Activated naive CD4-positive, alpha-beta T cell treated with anti-CD3 and anti-CD28 coated beads, Interleukin-2, amount 10 ng/mL, durations not matched to agents 5 hours and 36 hours (primary cell): ENCODE data around the gene CFL1. TPM values are rescaled to one million over a fixed set of nuclear protein-coding genes. Genes with fewer than 3 reads are reported as not detected.

Experiments
- total RNA-seq, 2 experiments: library from RNA; stranded (reverse); gene quantifications; one replicate each; pipeline ENCODE4 v1.2.3, GENCODE V29; 2021

The CFL1 gene
- total RNA-seq = 1,000 to 10,000 TPM; 1,544 to 1,547 TPM

GRCh38 chr11:65857853-65858680 lies at the start of gene CFL1:
TSS of gene CFL1 (minus strand) at chr11:65858180. CDS start at chr11:65858099, 81 bp downstream.

DNA sequence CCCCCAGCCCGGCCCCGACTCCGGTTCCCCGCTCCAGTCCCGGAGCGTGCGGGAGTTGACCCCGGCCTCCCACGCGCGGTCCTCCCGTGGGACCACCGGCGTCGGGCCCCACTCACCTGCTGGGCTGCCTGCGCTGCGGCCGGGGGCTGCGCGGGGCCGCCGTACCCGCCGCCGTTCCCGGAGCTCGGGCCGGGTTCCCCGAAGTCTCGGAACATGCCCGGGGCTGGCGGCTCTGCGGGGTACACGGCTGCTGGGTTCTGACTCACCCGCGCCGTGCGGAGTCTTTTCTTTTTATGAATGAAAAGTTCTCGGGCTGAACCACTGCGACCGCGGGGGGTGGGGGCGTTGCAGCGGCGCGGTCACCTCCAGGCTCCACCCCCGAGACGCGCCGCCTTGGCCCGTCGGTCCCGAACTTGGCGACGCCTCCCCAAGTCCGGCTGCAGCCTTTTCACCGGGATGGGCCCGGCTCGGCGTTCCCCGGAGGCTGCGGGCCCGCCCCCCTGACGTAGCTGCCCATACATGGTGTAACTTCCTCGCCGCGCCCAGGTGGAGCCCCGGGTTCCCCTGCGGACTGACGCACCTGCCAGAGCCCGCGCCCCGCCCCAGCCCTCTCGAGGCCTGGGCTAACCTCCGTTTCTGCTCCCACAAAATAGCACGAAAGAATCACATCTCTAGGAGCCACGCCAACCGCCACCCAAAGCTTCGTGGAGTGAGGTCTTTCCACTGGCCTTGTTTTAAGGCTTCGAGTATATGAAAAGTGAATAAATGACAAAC lies 42.3 kb upstream of the CFL1 start, which contains the start of gene FOSL1:
FOSL1 (minus strand) TSS at position 264 of the 774 bp plus-strand sequence; CDS start at position 215, 49 bp downstream.

GRCh38 chr11:65890324-65891218 lies 32.6 kb upstream of the CFL1 start, which contains the start of gene CCDC85B:
TSS of gene CCDC85B (plus strand) at chr11:65890673. CDS start at chr11:65890784, 111 bp downstream.

GRCh38 chr11:65888163-65888814 lies 30.3 kb upstream of the CFL1 start, which contains the start of gene FIBP:
TSS of gene FIBP (minus strand) at chr11:65888471. CDS start at chr11:65888418, 53 bp downstream.

DNA sequence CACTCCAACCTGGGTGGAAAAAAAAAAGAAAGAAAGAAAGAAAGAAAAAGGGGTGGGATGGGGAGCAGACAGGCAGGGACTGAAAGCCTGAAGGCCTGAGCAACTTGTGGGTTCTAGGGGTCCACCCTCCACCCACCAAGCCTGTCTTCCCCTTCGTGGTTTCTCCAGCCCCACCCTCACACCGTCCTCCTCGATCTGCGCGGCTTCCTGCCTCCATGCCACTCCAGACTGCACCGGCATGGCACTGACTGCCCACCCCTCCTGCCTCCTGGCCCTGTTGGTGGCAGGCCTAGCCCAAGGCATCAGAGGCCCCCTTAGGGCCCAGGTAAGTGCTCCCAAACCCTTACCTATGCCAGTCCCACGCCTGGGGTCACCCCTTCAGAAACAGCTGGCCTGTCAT lies 21.6 kb upstream of the CFL1 start, which contains the start of gene CTSW:
CTSW (plus strand) TSS at position 221 of the 400 bp plus-strand sequence; CDS start at position 239, 18 bp downstream.

GRCh38 chr11:65872586-65873317 lies 14.8 kb upstream of the CFL1 start, which contains the start of gene EFEMP2:
TSS of gene EFEMP2 (minus strand) at chr11:65872800. CDS start at chr11:65872354, 446 bp downstream.

DNA sequence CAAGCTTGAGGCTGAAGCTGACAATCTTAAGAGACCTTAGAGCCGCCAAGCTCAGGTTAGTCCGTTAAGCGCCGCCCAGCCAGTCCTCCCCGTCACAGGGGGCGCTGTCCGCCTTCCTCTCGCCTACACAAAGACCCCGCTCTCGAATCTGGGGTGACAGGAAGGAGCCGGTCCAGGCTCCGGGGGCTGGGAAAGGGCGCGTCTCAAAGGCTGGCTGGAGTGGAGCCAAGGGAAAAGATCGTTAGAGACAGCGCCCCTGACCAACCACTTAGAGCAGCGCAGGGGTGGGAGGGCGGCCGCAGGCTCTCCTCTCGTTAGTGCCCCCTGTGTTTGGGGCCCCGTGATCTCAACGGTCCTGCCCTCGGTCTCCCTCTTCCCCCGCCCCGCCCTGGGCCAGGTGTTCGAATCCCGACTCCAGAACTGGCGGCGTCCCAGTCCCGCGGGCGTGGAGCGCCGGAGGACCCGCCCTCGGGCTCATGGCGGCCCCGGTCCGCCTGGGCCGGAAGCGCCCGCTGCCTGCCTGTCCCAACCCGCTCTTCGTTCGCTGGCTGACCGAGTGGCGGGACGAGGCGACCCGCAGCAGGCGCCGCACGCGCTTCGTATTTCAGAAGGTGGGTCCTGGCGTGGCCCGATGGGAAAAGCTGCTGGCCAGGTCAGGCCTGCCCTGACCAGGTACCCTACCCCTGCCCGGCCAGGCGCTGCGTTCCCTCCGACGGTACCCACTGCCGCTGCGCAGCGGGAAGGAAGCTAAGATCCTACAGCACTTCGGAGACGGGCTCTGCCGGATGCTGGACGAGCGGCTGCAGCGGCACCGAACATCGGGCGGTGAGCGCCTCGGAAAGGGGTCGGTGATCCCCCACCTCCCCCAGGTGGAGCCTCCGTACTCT lies 2.5 kb upstream of the CFL1 start, which contains the start of gene MUS81:
MUS81 (plus strand) TSS at position 156 of the 887 bp plus-strand sequence; CDS start at position 477, 321 bp downstream.

GRCh38 chr11:65833297-65834030 lies 24.5 kb downstream of the CFL1 start, which contains the start of gene SNX32:
TSS of gene SNX32 (plus strand) at chr11:65833963. CDS start at chr11:65834066, 103 bp downstream.

Other genes with a start within 250 kb of the CFL1 start
- gene MAP3K11, start 244.0 kb downstream of the CFL1 start, total RNA-seq = 10 to 100 TPM; 57.3 to 58.1 TPM
- 10 to 100 TPM; 41.9 to 42.4 TPM for gene PCNX3, start 242.4 kb downstream of the CFL1 start, total RNA-seq
- gene SIPA1, start 220.1 kb downstream of the CFL1 start, total RNA-seq = 100 to 1,000 TPM; 243 to 252 TPM
- gene RELA, start 195.3 kb downstream of the CFL1 start, total RNA-seq = 10 to 100 TPM; 82.7 to 90.8 TPM
- 10 to 100 TPM; 68.4 to 71.1 TPM for gene KAT5, start 145.9 kb downstream of the CFL1 start, total RNA-seq
- gene RNASEH2C, start 137.4 kb downstream of the CFL1 start, total RNA-seq = 10 to 100 TPM; 75.3 to 79.9 TPM
- 10 to 100 TPM; 27.3 to 28.2 TPM for gene AP5B1, start 77.2 kb downstream of the CFL1 start, total RNA-seq
- gene OVOL1, start 71.1 kb downstream of the CFL1 start, total RNA-seq = under 1 TPM; 0.48 to 0.55 TPM
- gene SNX32, start 24.2 kb downstream of the CFL1 start, total RNA-seq = 1 to 10 TPM; 1.5 to 2.2 TPM
- gene MUS81, start 2.3 kb upstream of the CFL1 start, total RNA-seq = 10 to 100 TPM; 78.8 to 92.6 TPM
- 10 to 100 TPM; 10.5 to 12.1 TPM for gene EFEMP2, start 14.6 kb upstream of the CFL1 start, total RNA-seq
- 10 to 100 TPM; 47.0 to 47.2 TPM for gene CTSW, start 21.7 kb upstream of the CFL1 start, total RNA-seq
- 10 to 100 TPM; 63.8 to 64.3 TPM for gene FIBP, start 30.3 kb upstream of the CFL1 start, total RNA-seq
- gene CCDC85B, start 32.5 kb upstream of the CFL1 start, total RNA-seq = 10 to 100 TPM; 44.8 to 46.0 TPM
- gene FOSL1, start 42.2 kb upstream of the CFL1 start, total RNA-seq = 1 to 10 TPM; 1.8 to 2.0 TPM
- gene C11orf68, start 60.9 kb upstream of the CFL1 start, total RNA-seq = 10 to 100 TPM; 34.5 to 34.6 TPM
- 100 to 1,000 TPM; 165 to 171 TPM for gene DRAP1, start 61.2 kb upstream of the CFL1 start, total RNA-seq
- gene TSGA10IP, start 87.3 kb upstream of the CFL1 start, total RNA-seq = not detected
- 10 to 100 TPM; 68.4 to 73.2 TPM for gene SART1, start 103.6 kb upstream of the CFL1 start, total RNA-seq
- 10 to 100 TPM; 37.8 to 41.8 TPM for gene EIF1AD, start 144.0 kb upstream of the CFL1 start, total RNA-seq
- gene BANF1, start 144.3 kb upstream of the CFL1 start, total RNA-seq = 100 to 1,000 TPM; 186 to 197 TPM
- gene CST6, start 153.8 kb upstream of the CFL1 start, total RNA-seq = not detected
- gene CATSPER1, start 168.3 kb upstream of the CFL1 start, total RNA-seq = not detected
- gene GAL3ST3, start 191.0 kb upstream of the CFL1 start, total RNA-seq = not detected
- gene SF3B2, start 194.2 kb upstream of the CFL1 start, total RNA-seq = 100 to 1,000 TPM; 202 to 203 TPM
- gene PACS1, start 212.1 kb upstream of the CFL1 start, total RNA-seq = 100 to 1,000 TPM; 109 to 119 TPM